HCT116 (cell line): ENCODE measurements around the gene TSPAN15. TPM values are rescaled to one million over a fixed set of nuclear protein-coding genes. Genes with fewer than 3 reads are reported as not detected.

Experiments used
- ATAC-seq: fragments of 200-7000 bp; cut with Tn5 transposase; 2 replicates; pipeline ENCODE4 v1.9.1; 2020; ENCODE audit warnings: mild to moderate bottlenecking, moderate library complexity
- BruUV-seq: library from RNA; stranded (reverse); fragments of 400-500 nt; replicated peaks from 2 replicates; lab custom pipeline; 2021; lab: Mats Ljungman, UMichigan
- CTCF ChIA-PET: fragments of 300-600 bp; sonication (Branson Sonifier 250); formaldehyde crosslinking; loops from one replicate; lab custom pipeline; 2021; ENCODE audit warnings: antibody characterized with exemption; lab: Charles Lee
- POLR2A ChIA-PET: fragments of 300-600, 350-600 bp; sonication (Branson Sonifier 250); formaldehyde crosslinking; loops from one replicate; lab custom pipeline; 2021; ENCODE audit warnings: antibody characterized with exemption; lab: Charles Lee
- RAD21 ChIA-PET, 2 experiments: fragments of 300-600 bp; sonication (Branson Sonifier 250); formaldehyde crosslinking; loops; one replicate each; lab custom pipeline; 2023; ENCODE audit warnings: low total read pairs in 2 of 2; ENCODE audit not compliant: uncharacterized antibody in 2 of 2, unreplicated experiment in 2 of 2, low non-redundant PET in 1 of 2; lab: Charles Lee
- DNase-seq: peaks from one replicate; pipeline ENCODE4 v3.0.0-alpha.2; 2010; ENCODE audit warnings: low read depth, low spot score
- H2AFZ ChIP-seq: fragments of 200-600 bp; shearing (Covaris generic), sonication (generic); 2 replicates; pipeline ENCODE4 v1.6.1; 2017; ENCODE audit warnings: low read depth, mixed run types, mixed read lengths, antibody characterized with exemption, low read length; ENCODE audit not compliant: poor library complexity, severe bottlenecking
- H3K27ac ChIP-seq: 2 replicates; pipeline ENCODE4 v1.5.1; 2012; ENCODE audit warnings: low read depth, low read length
- H3K27me3 ChIP-seq: fragments of 200-600 bp; sonication (generic); 2 replicates; pipeline ENCODE4 v1.6.1; 2016; ENCODE audit warnings: mixed run types, low read length, mixed read lengths; ENCODE audit not compliant: insufficient read depth
- H3K36me3 ChIP-seq, 2 experiments: fragments of 200-500 bp in 1 of 2; fragments of 200-600 bp in 1 of 2; sonication (Bioruptor generic) in 1 of 2; sonication (generic) in 1 of 2; 2 replicates each; pipeline versions ENCODE4 v1.5.1 to v1.6.1; 2014 to 2016; ENCODE audit warnings: low read length in 2 of 2, inconsistent platforms in 1 of 2, mixed read lengths in 1 of 2, mixed run types in 1 of 2; ENCODE audit not compliant: insufficient read depth in 2 of 2, control insufficient read depth in 1 of 2
- H3K4me1 ChIP-seq, 2 experiments: fragments of 200-600 bp in 1 of 2; sonication (generic) in 1 of 2; 2 replicates each; pipeline versions ENCODE4 v1.5.1 to v1.6.1; 2012 to 2017; ENCODE audit warnings: low read length in 2 of 2, inconsistent platforms in 1 of 2, mild to moderate bottlenecking in 1 of 2, mixed read lengths in 1 of 2, mixed run types in 1 of 2, moderate library complexity in 1 of 2; ENCODE audit not compliant: insufficient read depth in 2 of 2, control insufficient read depth in 1 of 2
- H3K4me2 ChIP-seq: fragments of 200-600 bp; sonication (generic); 2 replicates; pipeline ENCODE4 v1.6.1; 2017; ENCODE audit warnings: mixed run types, low read length, mixed read lengths
- H3K4me3 ChIP-seq, 2 experiments: fragments of 200-600 bp in 1 of 2; sonication (generic) in 1 of 2; replicated peaks in 1 of 2; 2 replicates each; pipeline ENCODE4 v1.5.1; 2011 to 2016; ENCODE audit warnings: low read length in 2 of 2, control low read depth in 1 of 2, low read depth in 1 of 2, mild to moderate bottlenecking in 1 of 2, mixed read lengths in 1 of 2, mixed run types in 1 of 2
- H3K79me2 ChIP-seq: fragments of 200-600 bp; sonication (generic); 2 replicates; pipeline ENCODE4 v1.6.1; 2017; ENCODE audit warnings: mild to moderate bottlenecking, mixed run types, low read length, moderate library complexity, mixed read lengths; ENCODE audit not compliant: insufficient read depth
- H3K9ac ChIP-seq: fragments of 200-600 bp; sonication (generic); 2 replicates; pipeline ENCODE4 v1.6.1; 2016; ENCODE audit warnings: low read length, mixed read lengths
- H3K9me2 ChIP-seq: fragments of 200-600 bp; sonication (generic), shearing (Covaris generic); 2 replicates; pipeline ENCODE4 v1.6.1; 2017; ENCODE audit warnings: mixed run types, mild to moderate bottlenecking, moderate library complexity; ENCODE audit not compliant: insufficient read depth
- H3K9me3 ChIP-seq, 2 experiments: fragments of 200-500 bp in 1 of 2; fragments of 200-600 bp in 1 of 2; sonication (Bioruptor generic) in 1 of 2; sonication (generic) in 1 of 2; 2 replicates each; pipeline ENCODE4 v1.6.1; 2014 to 2017; ENCODE audit warnings: low read length in 2 of 2, mixed read lengths in 2 of 2, inconsistent platforms in 1 of 2, low read depth in 1 of 2, mild to moderate bottlenecking in 1 of 2, mixed run types in 1 of 2, moderate library complexity in 1 of 2; ENCODE audit not compliant: control insufficient read depth in 1 of 2, insufficient read depth in 1 of 2
- H4K20me1 ChIP-seq: fragments of 200-600 bp; sonication (generic), shearing (Covaris generic); 2 replicates; pipeline ENCODE4 v1.6.1; 2017; ENCODE audit warnings: mixed run types, mild to moderate bottlenecking, moderate library complexity; ENCODE audit not compliant: insufficient read depth
- CEBPB ChIP-seq: IDR thresholded peaks from 2 replicates; pipeline ENCODE4 v1.6.1; 2012; ENCODE audit warnings: low read depth
- ELF1 ChIP-seq: IDR thresholded peaks from 2 replicates; pipeline ENCODE4 v1.6.1; 2012; ENCODE audit warnings: low read depth, borderline replicate concordance
- EZH2 ChIP-seq: fragments of 200-600 bp; sonication (generic); IDR thresholded peaks from 2 replicates; pipeline ENCODE4 v1.6.1; 2017; ENCODE audit warnings: antibody characterized with exemption, mixed run types
- EZH2phosphoT487 ChIP-seq: fragments of 200-600 bp; IDR thresholded peaks from 2 replicates; pipeline ENCODE4 v1.6.1; 2018; ENCODE audit warnings: antibody characterized with exemption, borderline replicate concordance
- JUND ChIP-seq: IDR thresholded peaks from 2 replicates; pipeline ENCODE4 v1.6.1; 2012
- POLR2A ChIP-seq: IDR thresholded peaks from 2 replicates; pipeline ENCODE4 v1.7.0; 2011; ENCODE audit warnings: borderline replicate concordance; ENCODE audit not compliant: insufficient read depth, insufficient read length; ENCODE audit errors: extremely low read depth
- SIN3A ChIP-seq: IDR thresholded peaks from 2 replicates; pipeline ENCODE4 v1.6.1; 2012; ENCODE audit warnings: low read depth
- SP1 ChIP-seq: IDR thresholded peaks from 2 replicates; pipeline ENCODE4 v1.6.1; 2012; ENCODE audit warnings: low read depth
- SRF ChIP-seq: IDR thresholded peaks from 2 replicates; pipeline ENCODE4 v1.6.1; 2012; ENCODE audit warnings: low read depth
- TCF7L2 ChIP-seq: IDR thresholded peaks from 2 replicates; pipeline ENCODE4 v1.7.0; 2011; ENCODE audit warnings: borderline replicate concordance, inconsistent platforms; ENCODE audit not compliant: insufficient read depth, insufficient read length; ENCODE audit errors: extremely low read depth
- YY1 ChIP-seq: IDR thresholded peaks from 2 replicates; pipeline ENCODE4 v1.6.1; 2011; ENCODE audit warnings: low read length, low read depth, moderate library complexity, mild to moderate bottlenecking; ENCODE audit not compliant: insufficient replicate concordance; ENCODE audit errors: extremely low read depth
- intact Hi-C: fragments of 100-400 bp; cut with micrococcal nuclease; formaldehyde crosslinking; loops from 2 replicates; pipeline ENCODE4 v1.10.0; 2022
- total RNA-seq: library from RNA; stranded (reverse); gene quantifications from one replicate; pipeline ENCODE4 v1.2.1, GENCODE V29; 2021; ENCODE audit not compliant: unreplicated experiment
- TF ChIP-seq, protein P1 (sequence below): IDR thresholded peaks from 2 replicates; pipeline ENCODE4 v1.6.1; 2012
- TF ChIP-seq, protein P2 (sequence below): IDR thresholded peaks from 2 replicates; pipeline ENCODE4 v1.6.1; 2011; ENCODE audit warnings: mild to moderate bottlenecking, low read length, moderate library complexity; ENCODE audit not compliant: insufficient replicate concordance; ENCODE audit errors: extremely low read depth
- TF ChIP-seq, protein P3 (sequence below), 3 experiments: fragments of 200-600 bp in 1 of 3; sonication (generic) in 1 of 3; IDR thresholded peaks in 2 of 3; conservative IDR thresholded peaks in 1 of 3; 2 replicates each; pipeline ENCODE4 v1.5.1; 2012 to 2017; ENCODE audit warnings: low read depth in 2 of 3, low read length in 2 of 3, antibody characterized with exemption in 1 of 3, borderline replicate concordance in 1 of 3, control low read depth in 1 of 3, mild to moderate bottlenecking in 1 of 3, mixed read lengths in 1 of 3, mixed run types in 1 of 3, moderate library complexity in 1 of 3; ENCODE audit not compliant: insufficient read depth in 1 of 3

Gene TSPAN15
- total RNA-seq, 1 experiment from 2014 or later: 16.0 TPM

DNA sequence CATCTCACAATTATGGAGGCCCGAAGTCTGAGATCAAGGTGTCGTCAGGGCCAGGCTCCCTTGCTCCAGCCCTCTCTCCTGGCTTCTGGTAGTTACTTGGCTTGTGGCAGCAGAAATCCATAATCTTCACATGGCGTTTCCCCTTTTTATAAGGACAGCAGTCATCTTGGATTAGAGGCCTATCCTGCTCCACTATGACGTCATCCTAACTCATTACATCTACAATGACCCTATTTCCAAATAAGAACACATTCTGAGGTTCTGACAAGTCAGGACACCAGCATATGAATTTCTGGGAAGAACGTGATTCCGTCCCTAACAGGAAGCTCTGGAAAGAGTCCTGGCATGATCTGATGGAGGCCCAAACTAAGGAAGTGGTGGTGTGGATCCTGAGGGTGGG is 86.2 kb downstream of the TSPAN15 start:
- intact Hi-C loops: no loop called here
- no TSS peak for BruUV-seq
- Histone ChIP-seq H3K27me3 (no peaks in the 10 kb centered on the region), H3K9me2 (no peaks in the 10 kb centered on the region), H3K4me3 (no peak overlapping the region), H2AFZ (no peak overlapping the region), H3K79me2 (no peaks in the 10 kb centered on the region), H3K9ac (no peak overlapping the region), H3K36me3 (no peaks in the 10 kb centered on the region), H3K27ac (no peak overlapping the region), H3K4me1 (no peaks in the 10 kb centered on the region), H4K20me1 (no peaks in the 10 kb centered on the region), H3K9me3 (no peaks in the 10 kb centered on the region; a peak in 1 of 4 replicates), H3K4me2 (no peak overlapping the region)
- no peak for TF ChIP-seq EZH2
- TF ChIP-seq ELF1: no peak
- no peak for TF ChIP-seq JUND
- TF ChIP-seq, protein P1, sequence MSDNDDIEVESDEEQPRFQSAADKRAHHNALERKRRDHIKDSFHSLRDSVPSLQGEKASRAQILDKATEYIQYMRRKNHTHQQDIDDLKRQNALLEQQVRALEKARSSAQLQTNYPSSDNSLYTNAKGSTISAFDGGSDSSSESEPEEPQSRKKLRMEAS: no peak
- TF ChIP-seq CEBPB: no peak
- no peak for TF ChIP-seq SP1
- TF ChIP-seq YY1: no peak
- no peak for TF ChIP-seq POLR2A
- TF ChIP-seq SIN3A: no peak
- no peak for TF ChIP-seq SRF
- TF ChIP-seq, protein P2, sequence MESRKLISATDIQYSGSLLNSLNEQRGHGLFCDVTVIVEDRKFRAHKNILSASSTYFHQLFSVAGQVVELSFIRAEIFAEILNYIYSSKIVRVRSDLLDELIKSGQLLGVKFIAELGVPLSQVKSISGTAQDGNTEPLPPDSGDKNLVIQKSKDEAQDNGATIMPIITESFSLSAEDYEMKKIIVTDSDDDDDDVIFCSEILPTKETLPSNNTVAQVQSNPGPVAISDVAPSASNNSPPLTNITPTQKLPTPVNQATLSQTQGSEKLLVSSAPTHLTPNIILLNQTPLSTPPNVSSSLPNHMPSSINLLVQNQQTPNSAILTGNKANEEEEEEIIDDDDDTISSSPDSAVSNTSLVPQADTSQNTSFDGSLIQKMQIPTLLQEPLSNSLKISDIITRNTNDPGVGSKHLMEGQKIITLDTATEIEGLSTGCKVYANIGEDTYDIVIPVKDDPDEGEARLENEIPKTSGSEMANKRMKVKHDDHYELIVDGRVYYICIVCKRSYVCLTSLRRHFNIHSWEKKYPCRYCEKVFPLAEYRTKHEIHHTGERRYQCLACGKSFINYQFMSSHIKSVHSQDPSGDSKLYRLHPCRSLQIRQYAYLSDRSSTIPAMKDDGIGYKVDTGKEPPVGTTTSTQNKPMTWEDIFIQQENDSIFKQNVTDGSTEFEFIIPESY: no peak
- TF ChIP-seq EZH2phosphoT487: no peak
- no peak for TF ChIP-seq TCF7L2
- TF ChIP-seq, protein P3, sequence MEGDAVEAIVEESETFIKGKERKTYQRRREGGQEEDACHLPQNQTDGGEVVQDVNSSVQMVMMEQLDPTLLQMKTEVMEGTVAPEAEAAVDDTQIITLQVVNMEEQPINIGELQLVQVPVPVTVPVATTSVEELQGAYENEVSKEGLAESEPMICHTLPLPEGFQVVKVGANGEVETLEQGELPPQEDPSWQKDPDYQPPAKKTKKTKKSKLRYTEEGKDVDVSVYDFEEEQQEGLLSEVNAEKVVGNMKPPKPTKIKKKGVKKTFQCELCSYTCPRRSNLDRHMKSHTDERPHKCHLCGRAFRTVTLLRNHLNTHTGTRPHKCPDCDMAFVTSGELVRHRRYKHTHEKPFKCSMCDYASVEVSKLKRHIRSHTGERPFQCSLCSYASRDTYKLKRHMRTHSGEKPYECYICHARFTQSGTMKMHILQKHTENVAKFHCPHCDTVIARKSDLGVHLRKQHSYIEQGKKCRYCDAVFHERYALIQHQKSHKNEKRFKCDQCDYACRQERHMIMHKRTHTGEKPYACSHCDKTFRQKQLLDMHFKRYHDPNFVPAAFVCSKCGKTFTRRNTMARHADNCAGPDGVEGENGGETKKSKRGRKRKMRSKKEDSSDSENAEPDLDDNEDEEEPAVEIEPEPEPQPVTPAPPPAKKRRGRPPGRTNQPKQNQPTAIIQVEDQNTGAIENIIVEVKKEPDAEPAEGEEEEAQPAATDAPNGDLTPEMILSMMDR (IDR thresholded peaks at IDR 0.05 in 2 of 3, conservative IDR thresholded peaks at IDR 0.05 in 1 of 3; ENCODE audit: borderline replicate concordance in 1 of 3, insufficient read depth in 1 of 3, low read depth in 2 of 3, low read length in 2 of 3): no peak
- POLR2A ChIA-PET: no interaction called here
- RAD21 ChIA-PET: no interaction called here
- ATAC-seq (no peak), DNase-seq (no peak)
- CTCF ChIA-PET: no interaction called here
